SIG-M5 treated with dmso at 0.1 percent for 504 hours (cell line): ENCODE data around the gene ITPR2.
"Not testable (repeated sequence)": the region's sequence is repeated elsewhere in the genome, so short reads cannot be mapped to it uniquely, and the experiment has no call there.

Experiments
- DNase-seq: peaks from one replicate; lab custom pipeline; 2025; ENCODE audit not compliant: unreplicated experiment; lab: John Stamatoyannopoulos, UW

ITPR2 gene

GRCh38 chr12:26832822-26833742 is at the start of gene ITPR2:
TSS of gene ITPR2 (minus strand) at chr12:26833194. CDS start at chr12:26832781, 413 bp downstream.
- DNase-seq: peak; percentile 85

- DNase-seq: no peak
Observed at GRCh38 chr12:26880625-26881024, 47.6 kb upstream of the ITPR2 start.

- DNase-seq: no peak
Observed at GRCh38 chr12:26878661-26879119, 45.7 kb upstream of the ITPR2 start.

GRCh38 chr12:26874501-26875296 is 41.7 kb upstream of the ITPR2 start:
- peak; percentile 89 for DNase-seq

- DNase-seq: peak; percentile 16
Observed at GRCh38 chr12:26872625-26873024, 39.6 kb upstream of the ITPR2 start.

GRCh38 chr12:26871985-26872384 is 39.0 kb upstream of the ITPR2 start:
- DNase-seq: no peak

- DNase-seq: peak; percentile 68
Observed at GRCh38 chr12:26870491-26871419, 37.8 kb upstream of the ITPR2 start.

GRCh38 chr12:26869908-26870459 is 37.0 kb upstream of the ITPR2 start:
- DNase-seq: no peak

GRCh38 chr12:26869104-26869494 is 36.1 kb upstream of the ITPR2 start:
- no peak for DNase-seq

- DNase-seq: no peak
Observed at GRCh38 chr12:26868447-26869103, 35.6 kb upstream of the ITPR2 start.

GRCh38 chr12:26867080-26867479 is 34.1 kb upstream of the ITPR2 start:
- DNase-seq: peak; percentile 74

- DNase-seq: peak; percentile 41
Observed at GRCh38 chr12:26863515-26863914, 30.5 kb upstream of the ITPR2 start.

- not testable (repeated sequence) for DNase-seq
Observed at GRCh38 chr12:26862787-26863186, 29.8 kb upstream of the ITPR2 start.

GRCh38 chr12:26861690-26862089 is 28.7 kb upstream of the ITPR2 start:
- no peak for DNase-seq

- no peak for DNase-seq
Observed at GRCh38 chr12:26857465-26858176, 24.6 kb upstream of the ITPR2 start.

- no peak for DNase-seq
Observed at GRCh38 chr12:26855337-26855736, 22.3 kb upstream of the ITPR2 start.

- DNase-seq: no peak
Observed at GRCh38 chr12:26854031-26854390, 21.0 kb upstream of the ITPR2 start.

- peak; percentile 84 for DNase-seq
Observed at GRCh38 chr12:26853303-26854030, 20.5 kb upstream of the ITPR2 start.
